ENCODE results near the gene HSPG2. TPM values are rescaled to one million over a fixed set of nuclear protein-coding genes. Genes with fewer than 3 reads are reported as not detected.
A peak's percentile ranks its signal among the peaks of the same experiment; 100 is the strongest.

The HSPG2 gene
- total RNA-seq, 1 donor from 2014 or later: 179 TPM

GRCh38 chr1:21930080-21930571 lies 7.0 kb downstream of the HSPG2 start:
- DNase-seq (ENCODE audit: extremely low spot score in 2 of 2): no peak
- peaks cover 95% of the 10 kb centered on the region for H3K4me1 ChIP-seq
- intact Hi-C loops (cut with DNase I): no loop called here

GRCh38 chr1:21927533-21928237 lies 9.4 kb downstream of the HSPG2 start:
- intact Hi-C loops (cut with DNase I): no loop called here
- H3K27me3 ChIP-seq: no peaks in the 10 kb centered on the region
- H3K4me1 ChIP-seq: peaks cover 93% of the 10 kb centered on the region
- H3K27ac ChIP-seq: peak overlapping the region; percentile 96
- no peaks in the 10 kb centered on the region for H3K36me3 ChIP-seq
- DNase-seq (ENCODE audit: extremely low spot score in 2 of 2): no peak
- H3K9me3 ChIP-seq: no peaks in the 10 kb centered on the region
- TF ChIP-seq CTCF (IDR thresholded peaks at IDR 0.05): no peak
- peak in 1 of 2 donors; percentile 41 for TF ChIP-seq POLR2AphosphoS5 (IDR thresholded peaks at IDR 0.05; ENCODE audit: insufficient read depth in 1 of 2, low read depth in 1 of 2)
- TF ChIP-seq POLR2A (IDR thresholded peaks at IDR 0.05): no peak
- H3K4me3 ChIP-seq: peak overlapping the region in 1 of 2 donors; percentile 27

More at GRCh38 chr1:21930080-21930571, 7.0 kb downstream of the HSPG2 start:
- TF ChIP-seq POLR2AphosphoS5 (IDR thresholded peaks at IDR 0.05; ENCODE audit: insufficient read depth in 1 of 2, low read depth in 1 of 2): no peak
- TF ChIP-seq CTCF (IDR thresholded peaks at IDR 0.05): no peak
- TF ChIP-seq POLR2A (IDR thresholded peaks at IDR 0.05): no peak
- no peaks in the 10 kb centered on the region for H3K36me3 ChIP-seq
- no peaks in the 10 kb centered on the region for H3K9me3 ChIP-seq
- no peak overlapping the region for H3K4me3 ChIP-seq
- peak overlapping the region; percentile 96 for H3K27ac ChIP-seq
- no peaks in the 10 kb centered on the region for H3K27me3 ChIP-seq

GRCh38 chr1:21926814-21927532 lies 10.1 kb downstream of the HSPG2 start:
- Histone ChIP-seq H3K4me3 (peak overlapping the region in 1 of 2 donors; percentile 27), H3K36me3 (no peaks in the 10 kb centered on the region), H3K27me3 (no peaks in the 10 kb centered on the region), H3K27ac (peak overlapping the region; percentile 96), H3K9me3 (no peaks in the 10 kb centered on the region), H3K4me1 (peaks cover 95% of the 10 kb centered on the region)
- intact Hi-C loops (cut with DNase I): no loop called here
- TF ChIP-seq CTCF (IDR thresholded peaks at IDR 0.05): no peak
- no peak for TF ChIP-seq POLR2A (IDR thresholded peaks at IDR 0.05)
- peak; percentile 62 to 64 for TF ChIP-seq POLR2AphosphoS5 (IDR thresholded peaks at IDR 0.05; ENCODE audit: insufficient read depth in 1 of 2, low read depth in 1 of 2)
- DNase-seq (ENCODE audit: extremely low spot score in 2 of 2): no peak

- Histone ChIP-seq H3K36me3 (no peaks in the 10 kb centered on the region), H3K27me3 (no peaks in the 10 kb centered on the region), H3K4me3 (no peak overlapping the region), H3K9me3 (no peaks in the 10 kb centered on the region), H3K27ac (peak overlapping the region; percentile 96), H3K4me1 (peaks cover 95% of the 10 kb centered on the region)
- intact Hi-C loops (cut with DNase I): no loop called here
- DNase-seq (ENCODE audit: extremely low spot score in 2 of 2): no peak
- TF ChIP-seq POLR2AphosphoS5 (IDR thresholded peaks at IDR 0.05; ENCODE audit: insufficient read depth in 1 of 2, low read depth in 1 of 2): no peak
- no peak for TF ChIP-seq CTCF (IDR thresholded peaks at IDR 0.05)
- no peak for TF ChIP-seq POLR2A (IDR thresholded peaks at IDR 0.05)
These were observed 11.0 kb downstream of the HSPG2 start for GRCh38 chr1:21926065-21926464.
